WTC11 (cell line): Measurements from ENCODE around the gene TASP1.

Experiments used
- ATF1 ChIP-seq: sonication (generic); formaldehyde crosslinking; IDR thresholded peaks from 2 replicates; pipeline ENCODE4 v1.8.1; 2023; ENCODE audit warnings: mild to moderate bottlenecking, moderate library complexity, missing genetic modification reagents
- CREM ChIP-seq: sonication (generic); formaldehyde crosslinking; IDR thresholded peaks from 2 replicates; pipeline ENCODE4 v1.8.1; 2022; ENCODE audit warnings: mild to moderate bottlenecking, missing genetic modification reagents, moderate library complexity
- JUN ChIP-seq: sonication (generic); formaldehyde crosslinking; IDR thresholded peaks from 2 replicates; pipeline ENCODE4 v1.8.0; 2023; ENCODE audit warnings: mild to moderate bottlenecking, missing genetic modification reagents
- RELA ChIP-seq: sonication (generic); formaldehyde crosslinking; IDR thresholded peaks from 2 replicates; pipeline ENCODE4 v1.8.1; 2022; ENCODE audit warnings: missing genetic modification reagents, mild to moderate bottlenecking, borderline replicate concordance
- SOX15 ChIP-seq: fragments of 250-450 bp; sonication (Bioruptor Pico); IDR thresholded peaks from 2 replicates; pipeline ENCODE4 v1.9.0; 2021; ENCODE audit warnings: mild to moderate bottlenecking
- SP1 ChIP-seq: sonication (generic); formaldehyde crosslinking; conservative IDR thresholded peaks from 2 replicates; pipeline ENCODE4 v1.8.1; 2022; ENCODE audit warnings: missing genetic modification reagents
- ZNF219 ChIP-seq: sonication (generic); formaldehyde crosslinking; IDR thresholded peaks from 2 replicates; pipeline ENCODE4 v1.8.0; 2023; ENCODE audit warnings: missing genetic modification reagents, mild to moderate bottlenecking, borderline replicate concordance
- ZNF232 ChIP-seq: sonication (generic); formaldehyde crosslinking; IDR thresholded peaks from 2 replicates; pipeline ENCODE4 v1.8.0; 2022; ENCODE audit warnings: mild to moderate bottlenecking, missing genetic modification reagents
- TF ChIP-seq, protein P1 (sequence below): fragments of 200-600 bp; IDR thresholded peaks from 2 replicates; pipeline ENCODE4 v1.8.0; 2022; ENCODE audit warnings: antibody characterized with exemption
- TF ChIP-seq, protein P2 (sequence below): sonication (generic); formaldehyde crosslinking; conservative IDR thresholded peaks from 2 replicates; pipeline ENCODE4 v1.8.1; 2022; ENCODE audit warnings: mild to moderate bottlenecking, missing genetic modification reagents
- TF ChIP-seq, protein P3 (sequence below): sonication (generic); formaldehyde crosslinking; IDR thresholded peaks from 2 replicates; pipeline ENCODE4 v1.8.0; 2022; ENCODE audit warnings: mild to moderate bottlenecking, missing genetic modification reagents

DNA sequence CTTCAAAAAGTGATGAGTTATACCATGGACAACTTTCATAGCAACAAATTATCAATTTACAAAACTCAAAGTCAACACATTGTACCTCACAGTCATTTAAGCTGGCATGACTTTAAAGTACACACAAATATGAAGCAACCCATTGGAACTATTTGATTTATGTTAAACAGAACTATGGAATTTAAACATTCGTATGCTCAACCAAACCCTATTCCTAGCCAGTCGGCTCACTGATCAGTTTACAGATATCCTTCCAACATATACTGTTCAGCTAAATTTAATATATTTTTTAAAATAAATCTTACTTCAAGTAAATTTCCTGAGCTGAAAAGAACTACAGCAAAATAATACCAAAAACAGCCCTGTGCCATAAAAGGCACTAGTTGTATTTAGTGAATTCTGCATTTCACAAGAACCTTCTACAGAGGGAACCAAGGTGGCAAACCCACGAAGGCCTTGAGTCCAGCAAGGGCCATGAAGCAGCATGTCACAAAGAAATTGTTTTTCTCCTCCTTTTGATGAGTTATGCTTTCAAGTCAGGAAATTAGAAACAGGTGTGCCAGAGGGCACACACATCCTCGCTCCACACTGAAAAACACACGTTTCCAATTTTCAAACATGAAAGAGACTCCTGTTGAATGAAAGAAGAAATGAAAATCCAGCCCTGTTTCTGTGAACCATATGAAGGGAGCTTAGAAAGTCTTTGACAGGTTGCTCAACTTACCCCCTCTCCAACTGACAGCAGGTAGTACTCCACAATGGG lies 122.8 kb downstream of the TASP1 start:
- TF ChIP-seq SP1 (CRISPR knock-in tag) (no peak), JUN (no peak), RELA (CRISPR knock-in tag) (no peak), ZNF232 (CRISPR knock-in tag) (no peak), ATF1 (CRISPR knock-in tag) (no peak), CREM (CRISPR knock-in tag) (no peak), ZNF219 (no peak), SOX15 (no peak)
- TF ChIP-seq, protein P1, sequence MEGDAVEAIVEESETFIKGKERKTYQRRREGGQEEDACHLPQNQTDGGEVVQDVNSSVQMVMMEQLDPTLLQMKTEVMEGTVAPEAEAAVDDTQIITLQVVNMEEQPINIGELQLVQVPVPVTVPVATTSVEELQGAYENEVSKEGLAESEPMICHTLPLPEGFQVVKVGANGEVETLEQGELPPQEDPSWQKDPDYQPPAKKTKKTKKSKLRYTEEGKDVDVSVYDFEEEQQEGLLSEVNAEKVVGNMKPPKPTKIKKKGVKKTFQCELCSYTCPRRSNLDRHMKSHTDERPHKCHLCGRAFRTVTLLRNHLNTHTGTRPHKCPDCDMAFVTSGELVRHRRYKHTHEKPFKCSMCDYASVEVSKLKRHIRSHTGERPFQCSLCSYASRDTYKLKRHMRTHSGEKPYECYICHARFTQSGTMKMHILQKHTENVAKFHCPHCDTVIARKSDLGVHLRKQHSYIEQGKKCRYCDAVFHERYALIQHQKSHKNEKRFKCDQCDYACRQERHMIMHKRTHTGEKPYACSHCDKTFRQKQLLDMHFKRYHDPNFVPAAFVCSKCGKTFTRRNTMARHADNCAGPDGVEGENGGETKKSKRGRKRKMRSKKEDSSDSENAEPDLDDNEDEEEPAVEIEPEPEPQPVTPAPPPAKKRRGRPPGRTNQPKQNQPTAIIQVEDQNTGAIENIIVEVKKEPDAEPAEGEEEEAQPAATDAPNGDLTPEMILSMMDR = no peak
- TF ChIP-seq, protein P2, sequence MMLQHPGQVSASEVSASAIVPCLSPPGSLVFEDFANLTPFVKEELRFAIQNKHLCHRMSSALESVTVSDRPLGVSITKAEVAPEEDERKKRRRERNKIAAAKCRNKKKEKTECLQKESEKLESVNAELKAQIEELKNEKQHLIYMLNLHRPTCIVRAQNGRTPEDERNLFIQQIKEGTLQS (CRISPR knock-in tag) = no peak
- TF ChIP-seq, protein P3, sequence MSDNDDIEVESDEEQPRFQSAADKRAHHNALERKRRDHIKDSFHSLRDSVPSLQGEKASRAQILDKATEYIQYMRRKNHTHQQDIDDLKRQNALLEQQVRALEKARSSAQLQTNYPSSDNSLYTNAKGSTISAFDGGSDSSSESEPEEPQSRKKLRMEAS (CRISPR knock-in tag) = no peak
